Prostate gland (tissue), 2 donors: Measurements from ENCODE around the gene CNEP1R1.

Source experiments
- CTCF ChIP-seq, 4 experiments: fragments of 200-600 bp in 2 of 4; fragments of 450-650 bp in 2 of 4; sonication (generic) in 2 of 4; IDR thresholded peaks; 1 replicate in 3 of 4; 2 replicates in 1 of 4; pipeline ENCODE4 v1.5.1; 2016 to 2019; ENCODE audit warnings: antibody characterized with exemption in 4 of 4, mild to moderate bottlenecking in 2 of 4, moderate library complexity in 2 of 4
- POLR2A ChIP-seq: fragments of 450-650 bp; IDR thresholded peaks from one replicate; pipeline ENCODE4 v1.6.1; 2016; ENCODE audit warnings: antibody characterized with exemption, mild to moderate bottlenecking

DNA sequence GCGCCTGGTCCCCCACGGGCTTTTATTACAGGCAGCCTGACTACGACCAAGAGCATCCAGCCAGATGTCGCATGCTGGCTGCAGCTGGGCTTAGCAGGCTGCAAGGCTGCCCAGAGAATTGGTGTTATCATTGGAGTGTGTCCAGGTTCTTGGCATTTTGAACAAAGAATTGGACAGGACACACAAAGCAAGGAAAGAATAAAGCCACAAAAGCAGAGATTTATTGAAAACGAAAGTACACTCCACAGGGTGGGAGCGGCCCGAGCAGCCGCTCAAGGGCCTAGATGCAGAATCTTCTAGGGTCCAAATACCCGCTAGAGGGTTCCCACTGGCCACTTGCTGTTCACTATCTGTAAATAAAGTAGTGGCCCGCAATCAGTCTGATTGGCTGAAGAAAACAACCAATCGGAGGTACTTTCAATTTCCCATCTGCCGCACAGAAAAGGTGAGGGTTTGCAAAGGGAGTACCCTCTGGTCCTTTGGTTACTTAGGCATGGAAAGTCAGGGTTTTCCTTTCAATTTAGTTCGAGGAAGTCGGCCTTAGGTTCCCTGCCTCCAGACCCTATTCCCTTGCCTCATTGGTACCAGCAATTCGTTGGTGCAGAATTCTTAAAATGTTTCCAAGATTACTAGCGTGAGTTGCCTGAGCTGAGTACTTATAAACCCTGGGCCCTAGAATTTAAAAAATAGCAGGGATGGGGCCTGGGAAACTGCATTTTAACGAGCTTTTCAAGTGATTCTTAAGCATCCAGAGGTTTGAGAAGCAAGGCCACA is 38.5 kb upstream of the CNEP1R1 start:
- no peak for TF ChIP-seq POLR2A
- TF ChIP-seq CTCF (IDR thresholded peaks at IDR 0.05): no peak
